Prostate gland (tissue), 2 donors: ENCODE results near the gene MAP7D3.

Experiments
- POLR2A ChIP-seq: fragments of 450-650 bp; IDR thresholded peaks from one replicate; pipeline ENCODE4 v1.6.1; 2016; ENCODE audit warnings: antibody characterized with exemption, mild to moderate bottlenecking
- TF ChIP-seq, protein P1 (sequence below), 4 experiments: fragments of 200-600 bp in 2 of 4; fragments of 450-650 bp in 2 of 4; sonication (generic) in 2 of 4; IDR thresholded peaks; 1 replicate in 3 of 4; 2 replicates in 1 of 4; pipeline ENCODE4 v1.5.1; 2016 to 2019; ENCODE audit warnings: antibody characterized with exemption in 4 of 4, mild to moderate bottlenecking in 2 of 4, moderate library complexity in 2 of 4

DNA sequence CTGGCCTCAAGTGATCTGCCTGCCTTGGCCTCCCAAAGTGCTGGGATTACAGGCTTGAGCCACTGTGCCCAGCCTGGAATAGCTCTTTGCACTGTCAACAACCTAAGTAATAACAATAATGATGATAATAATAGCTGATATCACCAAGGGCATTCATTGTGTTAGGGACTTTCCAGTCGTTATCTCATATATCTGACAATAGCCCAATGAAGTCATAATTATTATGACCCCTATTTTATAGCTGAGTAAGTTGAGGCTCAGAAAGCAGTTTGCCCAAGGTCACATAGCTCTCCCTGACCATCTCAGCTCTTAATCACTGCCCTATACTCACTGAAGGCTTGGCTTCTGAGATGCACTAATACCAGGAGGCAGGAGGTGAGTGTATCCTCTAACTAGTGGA is 18.7 kb upstream of the MAP7D3 start:
- TF ChIP-seq, protein P1, sequence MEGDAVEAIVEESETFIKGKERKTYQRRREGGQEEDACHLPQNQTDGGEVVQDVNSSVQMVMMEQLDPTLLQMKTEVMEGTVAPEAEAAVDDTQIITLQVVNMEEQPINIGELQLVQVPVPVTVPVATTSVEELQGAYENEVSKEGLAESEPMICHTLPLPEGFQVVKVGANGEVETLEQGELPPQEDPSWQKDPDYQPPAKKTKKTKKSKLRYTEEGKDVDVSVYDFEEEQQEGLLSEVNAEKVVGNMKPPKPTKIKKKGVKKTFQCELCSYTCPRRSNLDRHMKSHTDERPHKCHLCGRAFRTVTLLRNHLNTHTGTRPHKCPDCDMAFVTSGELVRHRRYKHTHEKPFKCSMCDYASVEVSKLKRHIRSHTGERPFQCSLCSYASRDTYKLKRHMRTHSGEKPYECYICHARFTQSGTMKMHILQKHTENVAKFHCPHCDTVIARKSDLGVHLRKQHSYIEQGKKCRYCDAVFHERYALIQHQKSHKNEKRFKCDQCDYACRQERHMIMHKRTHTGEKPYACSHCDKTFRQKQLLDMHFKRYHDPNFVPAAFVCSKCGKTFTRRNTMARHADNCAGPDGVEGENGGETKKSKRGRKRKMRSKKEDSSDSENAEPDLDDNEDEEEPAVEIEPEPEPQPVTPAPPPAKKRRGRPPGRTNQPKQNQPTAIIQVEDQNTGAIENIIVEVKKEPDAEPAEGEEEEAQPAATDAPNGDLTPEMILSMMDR (IDR thresholded peaks at IDR 0.05), result no peak
- TF ChIP-seq POLR2A, result no peak
